NAMALWA (cell line): ENCODE results near the gene PITPNB.

ENCODE experiments used
- DNase-seq: peaks from one replicate; pipeline ENCODE4 v3.0.0-alpha.2; 2015; ENCODE audit warnings: low spot score

The PITPNB gene

DNA sequence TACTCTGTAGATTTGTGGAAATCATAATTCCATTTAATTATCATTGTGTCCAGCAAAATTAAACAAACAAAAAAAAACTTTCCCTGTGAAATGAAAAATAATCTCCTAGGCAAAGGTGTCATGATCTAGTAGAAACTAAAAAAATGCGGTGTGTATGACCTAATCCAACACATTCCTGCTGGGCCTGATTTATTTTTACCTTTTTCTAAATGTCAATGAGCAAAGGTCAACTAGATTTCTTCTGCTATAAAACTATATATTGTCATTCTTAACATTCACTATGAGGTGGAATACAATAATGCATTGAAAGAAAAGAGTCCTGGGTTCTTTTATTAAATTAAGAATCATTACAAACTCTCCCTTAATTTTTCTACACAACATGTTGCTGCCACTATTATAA is 60.4 kb downstream of the PITPNB start:
- no peak for DNase-seq

DNA sequence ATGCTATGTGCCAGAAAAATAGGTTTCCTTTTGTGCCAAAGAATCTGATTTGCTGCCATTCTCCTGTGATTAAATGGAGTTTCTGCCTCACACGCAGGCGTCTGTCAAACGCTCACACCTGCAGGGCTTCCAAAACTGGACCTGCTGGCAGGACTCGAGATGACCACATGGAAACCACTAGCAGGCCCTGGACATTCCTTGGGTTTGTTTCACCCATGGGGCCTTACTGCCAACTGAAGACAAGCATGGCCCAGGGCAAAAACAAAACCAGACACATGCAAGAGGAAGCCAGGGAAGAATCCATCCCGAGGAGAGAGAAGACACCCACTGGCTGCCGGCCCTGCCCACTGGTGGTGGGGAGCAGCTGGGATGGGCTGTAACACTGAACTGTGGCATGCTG is 61.6 kb downstream of the PITPNB start:
- no peak for DNase-seq

DNA sequence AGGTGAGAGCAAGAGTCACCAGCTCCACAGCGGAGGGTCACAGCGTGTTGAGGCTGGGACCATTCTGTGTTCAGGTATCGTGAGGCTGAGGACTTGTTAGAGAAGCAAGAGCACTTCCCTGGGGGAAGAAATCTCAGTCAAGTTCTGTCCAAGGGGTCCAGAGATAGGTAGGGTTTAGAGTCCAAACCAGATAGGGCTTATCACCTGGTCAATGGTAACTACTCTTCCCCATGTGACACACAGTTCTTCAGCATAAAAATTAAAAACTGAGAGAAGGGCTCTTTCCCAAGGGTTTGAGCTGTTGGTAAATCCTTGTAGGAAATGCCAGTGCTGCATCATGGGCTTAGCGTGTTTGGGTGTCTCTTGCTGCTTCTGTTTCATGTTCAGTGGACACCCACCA is 62.7 kb downstream of the PITPNB start:
- DNase-seq: no peak

DNA sequence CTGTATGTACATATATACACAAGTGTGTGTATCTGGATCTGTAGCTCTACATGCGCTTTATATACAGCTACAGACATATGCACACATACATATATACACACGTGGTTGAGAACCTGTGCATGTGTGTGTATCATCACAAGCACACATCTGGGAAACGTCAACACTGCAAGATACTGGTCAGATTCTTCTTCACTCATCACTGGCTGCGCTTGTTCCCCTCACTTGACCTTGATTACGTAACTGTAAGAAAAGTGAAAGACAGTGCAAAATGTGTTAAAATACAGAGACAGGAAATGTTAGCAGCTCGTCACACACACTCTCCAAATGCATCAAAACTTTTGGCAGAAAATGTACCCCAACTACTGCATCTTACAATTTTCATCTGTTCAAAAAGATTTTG is 65.6 kb downstream of the PITPNB start:
- no peak for DNase-seq

DNA sequence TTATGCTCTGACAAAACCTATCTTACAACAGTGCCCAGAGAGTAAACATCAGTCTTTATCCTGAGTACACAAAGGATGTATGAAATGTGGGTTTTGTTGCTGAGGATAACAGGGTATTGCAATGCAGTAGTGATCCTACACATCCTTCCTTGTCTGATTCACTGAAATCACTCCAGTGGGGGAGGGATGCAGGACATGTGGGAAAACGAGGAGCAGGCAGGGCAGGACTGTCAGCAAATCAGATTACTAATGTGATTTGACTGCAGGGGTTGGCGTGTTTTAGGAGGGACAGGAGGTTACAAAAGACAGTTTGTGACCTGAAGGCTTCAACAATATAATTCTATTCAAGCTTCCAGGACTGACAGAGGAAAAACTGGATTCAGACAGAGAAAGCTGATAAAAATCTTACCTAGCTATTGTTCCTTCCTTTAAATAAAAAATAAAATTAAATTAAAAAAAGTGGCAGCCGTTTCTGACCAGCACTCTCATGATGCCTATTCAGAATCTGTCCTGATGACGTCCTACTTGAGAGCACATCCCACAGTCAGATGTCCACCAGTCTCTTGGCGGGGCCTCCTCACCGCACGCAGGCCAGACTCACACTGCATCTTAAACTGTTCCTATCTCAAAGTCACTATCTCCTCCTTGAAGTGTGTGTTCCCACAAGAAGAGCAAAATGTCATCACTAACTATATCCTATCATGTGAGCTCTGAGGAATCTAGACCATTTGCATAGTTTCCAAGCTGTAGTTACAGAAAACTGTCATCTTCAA is 66.9 kb downstream of the PITPNB start:
- DNase-seq: no peak

DNA sequence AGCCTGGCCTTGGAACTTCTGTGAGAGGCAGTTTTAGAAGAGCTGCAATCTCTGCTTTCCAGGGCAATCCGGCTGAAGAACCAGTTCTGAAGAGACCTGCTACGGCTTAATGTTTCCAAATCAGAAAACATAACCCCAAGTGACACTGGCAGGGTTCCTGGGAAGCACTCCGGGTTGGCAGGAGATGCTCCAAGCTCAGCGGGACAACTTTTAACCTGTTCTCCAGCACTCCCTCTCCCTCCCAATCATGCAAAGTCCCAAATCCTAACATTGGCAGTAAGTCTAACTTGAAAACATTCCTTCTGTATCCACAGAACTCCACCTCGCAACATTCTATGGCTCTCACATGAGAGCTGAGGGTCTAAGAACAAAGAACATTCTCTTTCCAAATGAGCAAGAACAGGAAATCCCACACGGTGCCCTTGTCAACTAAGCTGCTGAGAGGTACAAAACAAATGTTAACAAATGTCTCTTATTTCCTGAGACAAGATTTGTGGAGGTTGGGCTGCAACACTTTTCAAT is 69.0 kb downstream of the PITPNB start:
- no peak for DNase-seq

DNA sequence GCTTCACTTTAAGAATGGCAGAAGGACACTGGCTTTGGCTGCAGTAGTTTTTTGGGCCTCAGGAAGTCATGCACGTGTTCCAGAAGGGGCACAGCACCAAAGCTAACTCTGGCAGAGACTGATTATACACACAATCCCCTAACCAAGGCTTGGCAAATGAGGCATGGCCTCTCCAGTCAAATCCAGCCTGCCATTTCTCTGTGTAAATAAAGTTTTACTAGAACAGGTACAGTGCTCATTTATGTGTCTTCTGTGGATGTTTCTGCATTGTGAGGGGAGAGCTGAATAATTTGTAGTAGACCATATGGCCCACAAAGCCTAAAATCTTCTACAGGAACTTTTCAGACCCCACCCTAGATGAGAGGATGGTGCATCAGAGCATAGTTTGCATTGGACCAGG is 71.1 kb downstream of the PITPNB start:
- DNase-seq: no peak

DNA sequence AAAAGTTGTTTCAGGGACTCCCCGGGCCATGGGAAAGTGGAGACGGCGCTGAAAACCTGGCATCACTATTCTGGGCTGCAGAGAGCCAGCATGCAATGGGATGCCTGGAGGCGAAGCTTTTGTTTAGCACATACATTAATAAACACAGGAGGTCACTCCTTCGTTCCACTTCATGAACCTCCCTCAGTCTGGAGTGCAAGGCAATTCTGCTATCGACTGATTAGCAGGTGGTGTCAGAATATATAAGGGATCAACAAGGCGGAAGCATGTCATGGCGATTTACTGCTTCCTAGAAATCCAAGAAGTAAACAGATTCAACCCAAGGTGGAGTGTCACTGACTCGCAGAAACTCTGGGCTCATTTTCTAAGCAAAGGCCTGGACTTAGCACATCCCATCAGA is 72.1 kb downstream of the PITPNB start:
- DNase-seq: no peak

DNA sequence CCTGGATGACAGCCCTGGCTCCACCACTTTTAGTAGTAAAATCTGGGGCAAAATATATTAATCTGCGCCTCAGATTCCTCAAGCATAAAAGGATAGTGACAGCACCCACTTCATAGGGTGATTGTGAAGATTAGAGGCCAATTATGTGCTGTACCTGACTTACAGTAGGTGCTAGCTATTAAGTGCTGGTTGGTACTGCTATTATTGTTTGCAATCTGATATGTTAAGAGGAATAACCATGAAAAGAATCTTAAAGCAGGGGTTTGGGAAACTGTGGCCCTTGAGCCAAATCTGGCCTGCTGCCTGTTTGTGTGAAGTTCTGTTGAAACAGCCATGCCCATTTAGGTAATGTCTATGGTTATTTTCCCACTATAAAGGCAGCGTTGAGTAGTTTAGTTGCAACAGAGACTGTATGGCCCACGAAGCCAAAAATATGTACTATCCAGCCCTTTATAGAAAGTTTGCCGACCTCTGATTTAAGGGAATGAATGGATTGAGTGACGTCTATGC is 72.8 kb downstream of the PITPNB start:
- no peak for DNase-seq

DNA sequence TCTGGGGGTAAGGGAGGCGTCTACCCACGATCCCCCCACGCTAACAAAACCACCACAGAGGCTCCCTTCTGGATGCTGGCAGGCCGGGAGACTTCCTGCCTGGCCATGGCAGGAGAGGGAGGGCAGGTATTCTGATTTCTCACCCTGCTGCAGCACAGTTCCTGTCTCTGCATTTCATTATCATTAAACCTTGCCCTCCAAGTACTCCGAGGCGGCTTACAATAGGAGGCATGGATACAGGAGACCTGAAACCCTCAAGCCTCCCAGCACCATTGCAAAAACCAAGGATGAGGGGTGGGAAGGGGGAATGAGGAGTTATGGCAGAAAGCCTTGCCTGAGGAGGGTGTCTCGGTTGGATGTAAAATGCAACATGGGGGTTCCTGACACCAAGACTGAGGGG is 73.4 kb downstream of the PITPNB start:
- no peak for DNase-seq

DNA sequence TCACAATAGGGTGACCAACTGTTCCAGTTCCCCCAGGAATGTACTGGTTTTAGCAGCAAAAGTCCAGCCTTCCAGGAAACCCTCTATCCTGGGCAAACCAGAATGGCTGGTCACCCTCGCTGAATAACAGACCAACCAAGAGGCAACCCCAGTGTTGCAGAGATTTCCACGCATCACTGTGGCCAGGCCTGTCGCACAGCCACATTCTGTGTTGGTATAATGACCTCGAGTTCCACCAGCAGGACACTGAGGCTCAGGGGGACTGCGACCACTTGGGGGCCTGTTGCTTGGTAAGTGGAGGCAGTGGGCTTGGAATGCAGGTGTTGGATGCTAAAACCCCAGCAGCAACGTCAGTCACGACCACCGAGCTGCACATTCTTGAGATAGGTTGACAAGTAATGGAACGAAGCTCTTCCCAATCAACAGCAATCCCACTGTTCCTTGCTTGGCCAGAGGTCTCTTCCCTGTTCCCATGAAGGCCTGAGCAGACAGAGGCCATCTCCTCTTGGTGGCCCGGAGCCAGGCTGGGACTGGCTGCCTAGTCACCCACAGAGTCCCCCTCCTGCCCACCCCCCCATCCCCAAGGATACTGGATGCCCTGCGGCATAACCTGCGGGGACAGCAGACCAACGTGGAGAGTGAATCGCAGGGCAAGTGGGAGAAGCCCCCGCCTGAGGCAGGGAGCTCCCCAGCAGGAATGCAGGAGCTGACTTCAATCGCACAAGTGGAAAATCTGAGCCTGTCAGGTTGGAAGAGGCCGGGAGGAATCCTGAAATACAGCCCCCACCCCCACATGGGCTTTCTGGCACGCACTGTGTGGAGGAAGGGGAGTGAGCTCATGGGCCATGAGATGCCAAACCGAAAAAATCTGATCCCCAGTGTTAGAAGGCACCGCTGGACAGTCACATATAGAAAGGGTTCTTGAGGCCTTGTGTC is 74.1 kb downstream of the PITPNB start:
- DNase-seq: no peak

DNA sequence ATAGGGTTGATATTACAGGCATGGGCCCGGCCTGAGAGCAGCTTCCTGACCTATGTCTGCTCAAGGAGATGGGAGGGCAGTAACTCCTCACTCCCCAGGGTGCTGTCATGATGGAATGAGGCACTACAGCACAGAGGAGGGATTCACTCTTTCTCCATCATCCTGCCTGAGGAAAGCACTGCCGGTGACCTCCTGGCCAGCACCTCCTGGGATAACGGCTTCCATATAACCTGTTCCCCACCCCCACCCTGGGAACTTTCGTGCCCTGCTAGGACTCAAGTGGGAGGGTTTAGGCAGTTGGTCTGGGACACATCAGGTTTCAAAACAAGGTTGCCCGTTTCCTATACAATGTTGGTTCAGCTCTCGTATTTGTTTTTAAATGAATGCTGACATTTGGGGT is 74.8 kb downstream of the PITPNB start:
- no peak for DNase-seq

DNA sequence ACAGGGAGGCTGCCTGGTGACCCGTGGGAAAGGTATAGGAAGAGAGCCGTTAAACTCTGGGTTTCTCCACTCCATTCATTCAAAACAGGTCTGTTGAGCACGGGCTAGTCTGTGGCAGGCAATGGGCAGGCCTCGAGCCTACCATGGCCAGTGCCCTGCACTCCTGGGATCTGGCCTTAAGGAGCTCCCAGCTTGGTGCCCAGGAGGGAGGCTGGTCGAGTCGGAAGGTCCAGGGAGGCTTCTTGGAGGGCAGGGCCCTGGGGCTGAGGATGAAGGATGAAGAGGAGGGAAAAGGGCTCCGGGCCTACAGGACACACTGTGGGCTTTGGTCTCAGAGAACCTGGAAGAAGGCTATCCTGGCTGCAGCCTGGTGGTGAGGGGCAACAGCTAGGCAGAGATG is 75.6 kb downstream of the PITPNB start:
- no peak for DNase-seq

DNA sequence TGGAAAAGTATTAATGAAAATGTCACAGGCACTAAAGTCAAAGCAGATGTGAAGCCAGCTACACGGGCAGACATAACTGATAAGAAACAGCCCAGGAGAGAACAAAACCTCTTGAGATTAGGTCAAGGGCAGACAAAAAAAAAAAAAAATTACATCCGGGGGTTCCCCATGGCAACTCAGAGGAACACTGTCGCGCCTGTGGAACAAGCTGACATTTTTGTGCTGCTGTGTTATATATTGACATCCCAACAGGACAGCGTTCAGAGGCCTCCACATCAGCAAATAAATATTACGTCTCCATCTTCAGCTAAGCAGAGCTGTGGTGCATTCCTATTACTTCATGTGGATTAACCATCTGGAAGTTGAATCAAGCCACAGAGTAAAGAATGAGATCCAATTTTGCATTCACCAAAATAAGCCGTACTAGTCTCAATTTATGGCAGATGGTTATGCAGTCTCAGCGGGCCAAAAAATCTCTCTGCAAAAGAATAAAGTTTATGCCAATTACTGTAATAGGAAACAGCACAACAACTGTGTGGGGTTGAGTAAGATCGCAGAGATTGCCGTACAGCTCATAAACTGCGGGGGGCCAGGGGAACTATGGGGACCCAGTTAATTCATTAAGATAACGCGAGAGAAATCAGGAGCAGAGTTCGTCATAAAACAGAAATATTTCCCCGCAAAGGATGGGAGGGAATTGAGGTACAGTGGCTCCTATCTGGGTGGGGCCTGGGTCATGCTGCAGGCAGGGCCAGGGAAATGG is 76.2 kb downstream of the PITPNB start:
- DNase-seq: no peak

DNA sequence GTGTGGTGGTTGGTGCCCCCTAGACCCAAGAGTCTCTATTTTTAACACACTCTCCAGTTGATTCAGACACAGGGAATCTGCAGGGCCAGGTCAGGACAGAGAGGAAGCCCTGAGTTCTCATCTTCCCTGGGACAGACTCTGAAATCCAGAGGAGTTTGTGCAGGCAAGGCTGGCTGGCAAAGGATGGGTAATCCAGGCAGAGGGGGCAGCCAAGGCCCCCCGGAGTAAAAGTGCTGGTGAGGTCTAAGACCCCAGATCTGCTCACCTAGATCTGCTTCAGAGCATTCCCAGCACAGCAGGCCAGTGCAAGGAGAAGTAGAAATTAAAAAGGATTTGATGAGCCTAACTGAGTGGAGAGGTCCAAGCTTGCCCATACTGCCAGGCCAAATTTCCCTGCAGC is 76.9 kb downstream of the PITPNB start:
- DNase-seq: no peak

DNA sequence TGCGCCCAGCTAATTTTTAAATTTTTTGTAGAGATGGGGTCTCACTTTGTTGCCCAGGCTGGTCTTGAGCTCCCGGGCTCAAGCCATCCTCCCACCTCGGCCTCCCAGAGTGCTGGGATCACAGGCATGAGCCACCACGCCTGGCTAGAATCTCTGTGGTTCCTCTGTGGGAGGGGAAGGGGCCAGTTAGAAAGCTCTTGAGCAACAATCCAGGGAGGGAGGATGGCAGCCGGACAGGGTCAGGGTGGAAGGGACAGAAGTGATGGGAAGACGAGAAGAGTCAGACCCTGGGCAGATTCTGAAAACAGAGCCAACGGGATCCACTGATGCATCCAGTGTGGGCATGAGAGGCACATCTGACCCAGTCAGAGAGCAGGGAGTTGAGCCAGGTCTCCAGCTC is 78.6 kb downstream of the PITPNB start:
- DNase-seq: no peak

DNA sequence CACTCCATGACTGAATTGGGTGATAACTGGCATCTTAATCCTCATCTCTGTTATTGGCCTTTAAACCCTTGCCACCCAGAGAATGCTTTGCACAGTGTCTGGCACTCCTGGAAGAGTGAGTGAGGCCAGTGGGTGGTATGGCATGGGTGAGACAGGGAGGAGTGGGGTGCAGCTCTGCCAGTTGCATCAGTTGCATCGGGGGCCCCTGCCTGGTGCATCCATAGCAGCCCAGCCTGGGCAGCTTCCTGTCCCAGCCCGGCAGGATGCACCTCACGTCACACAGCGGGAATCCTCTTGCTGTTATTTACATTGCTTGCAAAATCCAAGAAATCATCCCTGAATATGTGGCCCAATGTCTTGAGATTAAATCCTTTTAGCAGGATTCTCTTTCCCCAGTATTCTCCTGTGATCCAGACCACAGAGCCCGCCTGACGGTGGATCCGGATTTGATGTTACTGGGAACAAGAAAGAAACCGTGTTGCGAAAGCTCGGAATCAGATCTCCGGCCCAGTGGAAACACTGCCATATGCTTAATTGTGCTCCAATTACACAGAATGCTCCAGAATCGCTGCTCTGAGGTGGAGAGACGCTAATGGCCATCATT is 79.9 kb downstream of the PITPNB start:
- no peak for DNase-seq

DNA sequence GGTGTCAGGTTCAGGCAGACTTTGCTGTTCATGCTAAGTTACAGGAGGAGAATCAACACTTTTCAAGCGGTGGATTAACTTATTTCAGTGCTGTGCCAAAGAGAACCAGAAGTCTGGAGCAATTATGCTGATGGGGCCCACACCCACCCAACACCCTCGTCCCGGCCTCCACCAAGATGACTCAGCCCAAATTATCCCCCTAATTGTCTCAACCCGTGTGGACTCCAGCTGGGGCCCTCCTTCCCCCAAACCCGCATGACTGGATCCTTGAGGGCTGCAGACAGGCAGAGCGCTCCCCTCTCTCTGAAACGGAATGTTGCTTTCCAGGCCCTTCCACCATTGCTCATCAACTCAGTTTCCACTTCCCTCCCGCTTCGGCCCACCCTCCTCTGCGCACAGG is 82.9 kb downstream of the PITPNB start:
- no peak for DNase-seq

DNA sequence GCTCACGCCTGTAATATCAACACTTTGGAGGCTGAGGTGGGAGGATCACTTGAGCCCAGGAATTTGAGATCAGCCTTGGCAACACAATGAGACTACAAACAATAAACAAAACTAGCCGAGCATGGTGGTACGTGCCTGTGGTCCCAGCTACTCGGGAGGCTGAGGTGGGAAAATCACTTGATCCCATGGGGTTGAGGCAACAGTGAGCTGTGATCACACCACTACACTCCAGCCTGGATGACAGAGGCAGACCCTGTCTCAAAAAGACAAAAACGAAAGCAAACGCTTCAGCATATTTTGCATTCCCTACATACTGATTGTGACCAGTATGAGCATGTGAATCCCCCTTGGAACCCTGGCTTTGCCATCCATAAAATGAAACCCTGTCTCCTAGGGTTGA is 83.6 kb downstream of the PITPNB start:
- no peak for DNase-seq

DNA sequence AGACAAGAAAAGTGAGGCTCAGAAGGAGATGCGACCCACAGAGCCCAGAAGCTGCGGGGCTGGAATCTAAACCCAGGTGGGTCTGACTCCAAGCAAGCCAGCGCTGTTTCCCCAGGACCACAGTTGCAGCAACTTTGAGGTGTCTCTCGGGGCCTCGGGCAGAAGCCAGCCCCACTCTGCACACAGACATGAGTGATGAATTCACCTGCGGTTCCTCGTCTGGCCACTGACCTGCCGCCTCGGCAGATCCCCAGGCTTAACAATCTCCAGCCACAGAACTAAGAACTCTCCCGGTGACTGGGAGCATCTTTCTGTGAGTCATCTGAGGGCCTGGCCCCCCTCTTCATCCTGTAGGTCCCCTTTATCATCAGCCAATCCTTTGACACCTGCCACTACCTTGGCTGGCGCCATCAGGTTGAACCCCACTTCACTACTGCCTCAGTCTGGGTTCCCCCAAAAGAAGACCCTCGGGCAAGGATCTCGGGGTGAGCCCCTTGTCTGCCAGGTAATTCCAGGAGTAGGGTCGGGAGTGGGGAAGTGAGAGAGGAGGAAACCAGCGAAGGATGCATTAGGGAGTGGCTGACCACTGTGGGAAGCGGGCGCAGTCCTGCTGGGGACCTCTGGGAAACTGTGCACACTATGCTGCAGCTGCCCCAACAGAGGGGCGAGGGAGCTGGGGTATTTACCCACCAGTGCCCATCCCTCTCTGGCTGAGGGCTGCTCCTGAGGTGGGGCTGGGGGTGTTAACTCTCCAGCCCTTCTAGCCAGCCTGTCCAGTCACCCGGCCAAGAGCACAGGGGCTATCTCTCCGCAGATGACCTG is 84.5 kb downstream of the PITPNB start:
- DNase-seq: no peak

DNA sequence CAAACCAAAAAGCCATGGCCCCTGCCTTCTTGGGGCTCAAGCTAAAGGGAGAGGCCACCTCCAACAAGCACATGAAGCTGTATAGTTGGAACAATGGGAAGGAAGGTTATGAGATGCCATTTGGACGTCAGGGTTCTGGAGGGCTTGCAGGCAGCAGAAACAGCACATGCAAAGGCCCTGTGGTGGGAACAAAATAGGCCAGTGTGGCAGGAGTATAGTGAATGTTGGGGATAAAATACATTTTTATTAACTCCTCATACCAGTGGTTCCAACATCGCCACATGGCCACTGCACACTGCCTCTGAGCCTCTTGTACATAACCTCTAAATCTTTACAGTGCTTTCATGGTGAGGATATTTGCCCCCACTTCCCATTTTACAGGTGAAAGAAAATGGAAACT is 85.3 kb downstream of the PITPNB start:
- DNase-seq: no peak
